Measurements from ENCODE around the gene SPX.

Gene SPX

DNA sequence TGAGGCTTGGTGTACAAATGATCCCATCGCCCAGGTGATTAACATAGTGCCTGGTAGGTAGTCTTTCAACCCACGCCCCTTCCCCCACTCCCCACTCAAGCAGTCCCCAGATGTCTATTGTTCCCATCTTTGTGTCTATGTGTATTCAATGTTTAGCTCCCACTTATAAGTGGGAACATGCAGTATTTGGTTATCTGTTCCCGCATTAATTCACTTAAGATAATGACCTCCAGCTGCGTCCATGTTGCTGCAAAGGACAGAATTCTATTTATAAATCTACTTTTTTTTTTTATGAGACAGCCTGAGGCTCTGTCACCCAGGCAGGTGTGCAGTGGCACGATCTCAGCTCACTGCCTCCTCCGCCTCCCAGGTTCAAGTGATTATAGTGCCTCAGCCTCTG, 15.7 kb downstream of the SPX start:
- FAIRE-seq (no peak), DNase-seq (ENCODE audit: insufficient read length) (no peak)
- TF ChIP-seq TAF1 (IDR thresholded peaks at IDR 0.05; ENCODE audit: borderline replicate concordance, low read depth, low read length) (no peak), POLR2AphosphoS5 (IDR thresholded peaks at IDR 0.05; ENCODE audit: low read depth, low read length) (no peak), POLR2A (IDR thresholded peaks at IDR 0.05; ENCODE audit: low read depth, low read length) (no peak)

DNA sequence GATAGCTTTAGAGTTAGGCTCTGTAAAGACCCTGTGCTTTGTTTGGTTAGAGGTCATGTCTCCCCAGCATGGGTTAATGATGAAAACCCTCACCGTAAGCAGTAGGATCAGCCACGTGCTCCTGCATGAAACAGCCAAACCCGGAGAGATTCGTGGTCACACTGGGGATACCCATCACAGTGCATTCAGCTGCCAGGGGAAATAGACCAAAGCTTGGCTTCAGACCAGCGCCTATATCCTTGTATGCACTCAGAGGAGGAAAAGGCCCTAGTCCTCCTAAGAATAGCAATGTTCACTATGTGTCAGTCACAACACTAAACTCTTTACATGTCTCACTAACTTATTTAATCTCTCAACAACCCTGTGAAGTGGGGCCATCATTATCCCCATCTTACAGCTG, 16.3 kb downstream of the SPX start:
- no peak for FAIRE-seq
- no peak for TF ChIP-seq POLR2AphosphoS5 (IDR thresholded peaks at IDR 0.05; ENCODE audit: low read depth, low read length)
- TF ChIP-seq POLR2A (IDR thresholded peaks at IDR 0.05; ENCODE audit: low read depth, low read length) = no peak
- no peak for TF ChIP-seq TAF1 (IDR thresholded peaks at IDR 0.05; ENCODE audit: borderline replicate concordance, low read depth, low read length)

DNA sequence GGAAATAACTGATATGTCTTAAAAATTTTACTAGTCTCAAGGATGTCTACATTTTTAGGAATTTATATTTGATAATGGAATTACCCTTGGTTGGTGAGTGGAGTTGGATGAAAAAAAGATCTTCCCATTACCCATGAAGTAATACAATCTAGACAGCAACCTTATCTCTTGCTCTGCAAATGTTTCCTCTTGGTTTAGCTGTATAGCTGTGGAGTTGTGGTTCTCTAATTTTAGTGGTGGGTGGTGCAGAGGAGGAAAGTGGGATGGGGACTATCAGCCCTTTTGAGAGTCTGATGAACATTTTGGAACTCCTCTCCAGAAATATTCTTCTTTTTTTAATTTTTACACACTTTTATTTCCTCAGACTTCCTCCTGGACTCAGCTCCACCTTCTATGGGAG, 17.1 kb downstream of the SPX start:
- no peak for DNase-seq (ENCODE audit: insufficient read length)
- TF ChIP-seq POLR2AphosphoS5 (IDR thresholded peaks at IDR 0.05; ENCODE audit: low read depth, low read length) (no peak), POLR2A (IDR thresholded peaks at IDR 0.05; ENCODE audit: low read depth, low read length) (no peak), TAF1 (IDR thresholded peaks at IDR 0.05; ENCODE audit: borderline replicate concordance, low read depth, low read length) (no peak)
- no peak for FAIRE-seq

More for the DNA sequence above, 16.3 kb downstream of the SPX start:
- no peak for DNase-seq (ENCODE audit: insufficient read length)

DNA sequence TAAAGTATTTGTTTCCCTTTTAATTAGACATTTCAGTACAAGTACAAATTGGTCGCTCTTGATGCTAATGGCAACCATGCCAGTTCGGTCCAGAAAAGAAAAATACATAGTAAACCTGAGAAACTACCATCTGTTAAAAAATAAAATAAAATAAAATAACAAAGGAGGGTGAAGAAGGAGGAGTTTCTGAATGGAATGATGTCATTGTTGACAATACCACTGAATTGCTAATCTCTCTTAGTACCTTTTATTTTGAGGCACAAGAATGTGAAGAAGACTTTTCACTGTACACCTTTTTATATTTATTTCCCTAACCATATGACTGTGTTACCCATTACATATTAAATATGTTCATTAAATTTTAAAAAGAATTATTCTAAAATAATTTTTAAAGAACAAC, 19.5 kb downstream of the SPX start:
- no peak for FAIRE-seq
- DNase-seq (ENCODE audit: insufficient read length) = no peak
- TF ChIP-seq POLR2AphosphoS5 (IDR thresholded peaks at IDR 0.05; ENCODE audit: low read depth, low read length) (no peak), TAF1 (IDR thresholded peaks at IDR 0.05; ENCODE audit: borderline replicate concordance, low read depth, low read length) (no peak), POLR2A (IDR thresholded peaks at IDR 0.05; ENCODE audit: low read depth, low read length) (no peak)

DNA sequence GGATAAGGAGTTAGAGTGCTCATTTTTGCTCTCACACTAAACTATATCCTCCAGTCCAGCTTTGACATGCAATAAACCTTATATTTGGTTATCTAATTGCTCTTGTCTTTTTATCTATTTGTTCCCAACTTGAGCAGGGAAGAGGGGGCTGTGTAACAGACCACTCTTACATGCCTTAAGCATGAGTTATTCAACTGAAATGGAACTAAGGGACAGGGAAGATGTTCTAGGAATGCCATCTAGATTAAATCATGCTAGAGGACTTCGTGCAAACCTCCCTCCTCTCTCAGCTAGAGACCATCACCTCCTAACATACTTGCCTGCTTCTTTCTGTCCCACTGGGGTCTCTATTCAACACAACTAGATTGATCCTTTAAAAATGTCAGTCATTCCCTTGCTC, 20.6 kb downstream of the SPX start:
- no peak for TF ChIP-seq TAF1 (IDR thresholded peaks at IDR 0.05; ENCODE audit: borderline replicate concordance, low read depth, low read length)
- TF ChIP-seq POLR2A (IDR thresholded peaks at IDR 0.05; ENCODE audit: low read depth, low read length) = no peak
- TF ChIP-seq POLR2AphosphoS5 (IDR thresholded peaks at IDR 0.05; ENCODE audit: low read depth, low read length) = no peak
- FAIRE-seq = no peak

DNA sequence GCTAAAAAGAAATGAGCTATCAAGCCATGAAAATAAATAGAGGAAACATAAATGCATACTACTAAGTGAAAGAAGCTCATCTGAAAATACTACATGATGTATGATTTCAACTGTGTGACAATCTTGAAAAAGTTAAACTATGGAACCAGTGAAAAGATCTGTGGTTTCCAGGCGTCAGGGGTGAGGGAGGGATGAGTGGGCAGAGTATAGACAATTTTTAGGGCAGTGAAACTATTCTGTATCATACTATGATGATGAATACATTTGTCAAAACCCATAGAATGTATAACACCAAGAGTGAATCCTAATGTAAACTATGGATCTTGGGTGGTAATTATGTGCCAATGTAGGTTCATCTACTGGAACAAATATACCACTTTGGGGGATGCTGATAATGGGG, 21.3 kb downstream of the SPX start:
- TF ChIP-seq POLR2A (IDR thresholded peaks at IDR 0.05; ENCODE audit: low read depth, low read length) (no peak), POLR2AphosphoS5 (IDR thresholded peaks at IDR 0.05; ENCODE audit: low read depth, low read length) (no peak)
- no peak for FAIRE-seq
- DNase-seq (ENCODE audit: insufficient read length) = no peak

More for the DNA sequence above, 20.6 kb downstream of the SPX start:
- DNase-seq (ENCODE audit: insufficient read length) = no peak

DNA sequence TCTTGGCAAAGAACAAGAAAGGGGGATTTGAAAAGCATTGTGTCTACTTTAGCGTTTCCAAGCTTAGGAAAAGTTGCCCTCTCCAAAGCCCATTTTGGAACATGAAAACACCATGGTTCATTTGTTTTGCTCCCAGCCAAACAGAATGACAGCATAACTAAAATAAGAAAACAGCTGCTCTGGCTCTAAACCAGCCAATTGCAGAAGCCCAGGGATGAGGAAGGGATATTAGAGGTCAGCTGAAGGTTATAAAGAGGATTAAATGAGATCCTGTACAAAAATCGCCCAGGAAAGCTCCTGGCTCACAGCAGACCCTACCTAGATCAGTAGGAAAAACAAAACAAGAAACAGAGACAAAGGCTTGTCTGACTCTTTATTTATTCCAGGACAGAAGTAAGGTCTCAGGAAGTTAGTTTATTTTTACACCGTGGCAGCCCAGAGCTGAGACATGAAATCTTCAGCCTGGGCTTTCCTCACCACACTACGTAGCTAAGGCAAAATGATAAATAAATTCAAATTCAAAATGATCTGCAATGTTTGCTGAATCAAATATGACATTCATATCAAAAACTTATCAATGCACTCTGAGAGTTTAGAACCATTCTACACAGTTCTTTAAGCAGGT, 25.9 kb downstream of the SPX start:
- FAIRE-seq (no peak), DNase-seq (ENCODE audit: insufficient read length) (no peak)
- TF ChIP-seq POLR2AphosphoS5 (IDR thresholded peaks at IDR 0.05; ENCODE audit: low read depth, low read length) (no peak), TAF1 (IDR thresholded peaks at IDR 0.05; ENCODE audit: borderline replicate concordance, low read depth, low read length) (no peak), POLR2A (IDR thresholded peaks at IDR 0.05; ENCODE audit: low read depth, low read length) (no peak)

DNA sequence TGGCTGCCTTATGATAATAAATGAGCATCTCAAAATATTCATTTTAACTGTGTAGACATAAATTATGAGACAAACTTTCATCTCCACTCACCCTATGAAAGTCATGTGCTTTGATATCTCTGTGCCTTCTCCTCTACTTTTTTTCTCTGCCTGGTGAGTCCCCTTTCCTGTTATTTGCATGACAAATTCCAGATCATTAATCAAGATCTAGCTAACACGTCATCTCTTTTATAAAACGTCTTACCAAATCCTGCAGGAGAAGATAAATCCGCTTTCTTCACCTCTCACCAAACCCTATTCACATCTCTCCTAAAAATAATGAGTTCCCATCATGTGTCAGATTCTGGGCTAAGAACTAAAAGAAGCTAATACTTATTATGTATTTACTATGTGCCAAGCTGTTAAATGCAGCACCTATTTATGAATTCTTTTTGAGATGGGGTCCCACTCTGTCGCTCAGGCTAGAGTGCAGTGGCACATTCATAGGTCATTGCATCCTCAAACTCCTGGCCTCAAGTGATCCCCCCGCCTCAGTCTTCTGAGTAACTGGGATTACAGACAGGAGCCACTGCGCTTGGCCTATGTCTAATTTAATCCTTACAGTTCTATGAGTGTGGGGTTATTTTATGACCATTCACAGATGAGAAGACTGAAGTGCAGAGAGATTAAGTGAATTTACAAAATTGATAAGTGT, 26.7 kb downstream of the SPX start:
- DNase-seq (ENCODE audit: insufficient read length) (no peak), FAIRE-seq (no peak)
- TF ChIP-seq TAF1 (IDR thresholded peaks at IDR 0.05; ENCODE audit: borderline replicate concordance, low read depth, low read length) (no peak), POLR2A (IDR thresholded peaks at IDR 0.05; ENCODE audit: low read depth, low read length) (no peak), POLR2AphosphoS5 (IDR thresholded peaks at IDR 0.05; ENCODE audit: low read depth, low read length) (no peak)

DNA sequence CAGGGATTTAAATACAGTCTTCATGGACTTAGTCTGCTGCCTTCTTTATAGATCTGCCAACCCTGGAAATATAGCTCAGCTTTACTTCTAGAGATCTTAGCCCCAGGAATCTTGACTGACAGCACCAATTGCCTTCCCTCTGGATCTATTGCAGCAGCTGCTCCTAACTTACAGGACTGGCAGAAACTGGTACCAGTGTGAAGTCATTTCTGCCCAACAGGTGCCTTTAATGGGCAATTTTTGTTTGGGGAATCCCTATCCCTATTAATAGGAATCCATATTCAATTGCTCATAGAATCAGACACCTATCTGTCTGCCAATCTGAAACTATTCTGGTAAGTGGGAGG, 27.2 kb downstream of the SPX start:
- no peak for FAIRE-seq
- no peak for TF ChIP-seq POLR2A (IDR thresholded peaks at IDR 0.05; ENCODE audit: low read depth, low read length)
- no peak for TF ChIP-seq TAF1 (IDR thresholded peaks at IDR 0.05; ENCODE audit: borderline replicate concordance, low read depth, low read length)
- TF ChIP-seq POLR2AphosphoS5 (IDR thresholded peaks at IDR 0.05; ENCODE audit: low read depth, low read length) = no peak
- no peak for DNase-seq (ENCODE audit: insufficient read length)

DNA sequence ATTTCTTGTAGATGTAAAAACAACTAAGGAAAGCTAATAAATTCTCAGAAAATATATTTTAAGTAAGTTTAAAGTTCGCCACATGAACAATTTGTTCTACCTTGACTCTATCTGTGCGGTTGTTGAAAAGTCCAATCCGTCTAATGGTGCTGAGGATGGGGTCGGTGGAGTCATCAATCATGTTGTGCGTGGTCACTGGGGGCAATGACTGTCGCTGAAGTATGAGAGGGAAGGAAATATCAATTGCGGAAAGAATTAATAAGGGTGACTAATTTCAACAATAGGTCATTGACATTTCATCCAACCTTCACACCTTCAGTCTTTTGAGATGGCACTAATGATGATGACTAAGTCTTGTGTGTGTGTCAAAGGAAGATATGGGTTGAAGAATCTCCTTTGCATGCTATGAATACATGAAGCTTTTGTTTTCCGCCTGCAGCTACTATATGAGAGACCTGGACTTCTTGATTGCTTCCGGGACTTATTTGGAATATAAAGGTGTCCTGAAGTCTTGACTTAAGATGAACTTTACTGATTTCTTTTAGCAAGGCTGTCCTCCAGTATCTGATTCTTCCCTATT, 32.1 kb downstream of the SPX start:
- no peak for TF ChIP-seq TAF1 (IDR thresholded peaks at IDR 0.05; ENCODE audit: borderline replicate concordance, low read depth, low read length)
- TF ChIP-seq POLR2A (IDR thresholded peaks at IDR 0.05; ENCODE audit: low read depth, low read length) = no peak
- no peak for TF ChIP-seq POLR2AphosphoS5 (IDR thresholded peaks at IDR 0.05; ENCODE audit: low read depth, low read length)
- FAIRE-seq (no peak), DNase-seq (ENCODE audit: insufficient read length) (no peak)

DNA sequence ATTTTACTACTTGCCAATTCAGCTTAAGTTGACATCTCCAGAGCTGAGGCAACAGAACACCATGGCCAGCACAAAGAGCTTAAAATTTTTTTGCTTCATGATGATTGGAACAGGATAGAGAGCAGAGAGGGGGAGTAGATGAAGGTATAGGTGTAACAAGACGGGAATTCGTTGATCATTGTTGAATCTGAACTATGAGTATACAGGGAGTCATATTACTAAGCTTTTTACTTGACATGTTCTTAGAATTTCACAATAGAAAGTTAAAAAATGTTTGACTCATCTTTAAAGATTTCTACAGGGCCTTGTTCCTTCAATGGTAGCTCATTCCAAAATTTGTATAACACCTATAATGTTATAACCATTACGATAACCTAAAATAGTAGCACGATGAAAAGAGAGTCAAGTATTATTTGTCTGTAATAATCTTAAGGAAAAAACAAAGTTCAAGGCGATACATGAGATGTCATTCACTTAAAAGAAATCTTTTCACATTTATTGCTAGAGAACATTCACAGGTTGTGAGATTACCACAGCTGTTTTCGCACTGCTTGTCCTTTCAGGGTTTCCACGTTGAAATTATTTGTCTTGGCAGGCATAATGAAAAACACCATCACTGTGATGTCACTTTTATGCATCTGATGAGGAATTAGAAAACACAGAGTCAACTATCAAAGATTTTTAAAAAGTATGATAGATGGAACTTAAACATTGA, 33.9 kb downstream of the SPX start:
- TF ChIP-seq POLR2A (IDR thresholded peaks at IDR 0.05; ENCODE audit: low read depth, low read length) (no peak), TAF1 (IDR thresholded peaks at IDR 0.05; ENCODE audit: borderline replicate concordance, low read depth, low read length) (no peak), POLR2AphosphoS5 (IDR thresholded peaks at IDR 0.05; ENCODE audit: low read depth, low read length) (no peak)
- DNase-seq (ENCODE audit: insufficient read length) (no peak), FAIRE-seq (no peak)
